ENCODE data around the gene ALDH1A1. TPM values are rescaled to one million over a fixed set of nuclear protein-coding genes. Genes with fewer than 3 reads are reported as not detected.

The ALDH1A1 gene
- total and polyA plus RNA-seq, 2 experiments from 2014 or later = not detected

GRCh38 chr9:72856972-72857623 lies 95.8 kb downstream of the ALDH1A1 start:
- Histone ChIP-seq H3K27me3 (replicated peaks; ENCODE audit: insufficient read depth) (no peaks in the 10 kb centered on the region), H3K4me1 (ENCODE audit: insufficient read depth) (peaks cover 10% of the 10 kb centered on the region), H3K4me2 (ENCODE audit: unreplicated experiment) (peak overlapping the region; percentile 20), H3K79me2 (ENCODE audit: insufficient read depth) (no peaks in the 10 kb centered on the region), H3F3A (ENCODE audit: insufficient read depth) (0 out of 2 replicates have a peak, but pooled peaks cover 6% of the 10 kb centered on the region), H3K9me3 (ENCODE audit: low read depth) (no peaks in the 10 kb centered on the region), H2AFZ (peak overlapping the region; percentile 39; the same call in 1 of the 2 replicates), H3K36me3 (ENCODE audit: low read depth) (no peaks in the 10 kb centered on the region), H3K9ac (no peak overlapping the region), H3K9me2 (ENCODE audit: insufficient read depth) (no peaks in the 10 kb centered on the region), H3K4me3 (no peak overlapping the region), H4K20me1 (ENCODE audit: insufficient read depth) (no peaks in the 10 kb centered on the region), H3K27ac (no peak overlapping the region)
- peak; percentile 78 for DNase-seq
- WGBS, 2 experiments (ENCODE audit: low coverage in 1 of 2, low lambda C conversion rate in 2 of 2, missing lambda C conversion rate in 2 of 2) = 26 to 29% methylated on average over 8 of the region's 8 CpGs
- TF ChIP-seq EZH2phosphoT487 (IDR thresholded peaks at IDR 0.05; ENCODE audit: insufficient read depth, low read depth) = no peak
- no peak for TF ChIP-seq EZH2 (IDR thresholded peaks at IDR 0.05; ENCODE audit: insufficient read depth, poor library complexity, severe bottlenecking)
- in situ Hi-C loops (cut with MboI) = loop anchor here (5.0 to 10.0 kb wide), 2 partner anchors 225 to 318 kb away; no protein-coding TSS in a partner anchor

GRCh38 chr9:72855890-72856523 lies 96.8 kb downstream of the ALDH1A1 start:
- Histone ChIP-seq H4K20me1 (ENCODE audit: insufficient read depth) (no peaks in the 10 kb centered on the region), H3K36me3 (ENCODE audit: low read depth) (no peaks in the 10 kb centered on the region), H3K4me2 (ENCODE audit: unreplicated experiment) (no peak overlapping the region), H3K27me3 (replicated peaks; ENCODE audit: insufficient read depth) (no peaks in the 10 kb centered on the region), H3F3A (ENCODE audit: insufficient read depth) (0 out of 2 replicates have a peak, but pooled peaks cover 6% of the 10 kb centered on the region), H3K79me2 (ENCODE audit: insufficient read depth) (no peaks in the 10 kb centered on the region), H3K9me3 (ENCODE audit: low read depth) (no peaks in the 10 kb centered on the region), H3K4me1 (ENCODE audit: insufficient read depth) (peaks cover 10% of the 10 kb centered on the region), H3K9ac (no peak overlapping the region), H3K4me3 (no peak overlapping the region), H2AFZ (no peak overlapping the region), H3K27ac (no peak overlapping the region), H3K9me2 (ENCODE audit: insufficient read depth) (no peaks in the 10 kb centered on the region)
- 87 to 92% methylated on average over 5 of the region's 5 CpGs for WGBS, 2 experiments (ENCODE audit: low coverage in 1 of 2, low lambda C conversion rate in 2 of 2, missing lambda C conversion rate in 2 of 2)
- DNase-seq = no peak
- in situ Hi-C loops (cut with MboI) = loop anchor here (5.0 to 10.0 kb wide), 2 partner anchors 226 to 319 kb away; no protein-coding TSS in a partner anchor
- TF ChIP-seq EZH2 (IDR thresholded peaks at IDR 0.05; ENCODE audit: insufficient read depth, poor library complexity, severe bottlenecking) = no peak

- Histone ChIP-seq H3K36me3 (ENCODE audit: low read depth) (no peaks in the 10 kb centered on the region), H3K9me3 (ENCODE audit: low read depth) (no peaks in the 10 kb centered on the region), H3K9me2 (ENCODE audit: insufficient read depth) (no peaks in the 10 kb centered on the region), H4K20me1 (ENCODE audit: insufficient read depth) (no peaks in the 10 kb centered on the region), H3K4me2 (ENCODE audit: unreplicated experiment) (no peak overlapping the region), H2AFZ (no peak overlapping the region), H3K9ac (no peak overlapping the region), H3K27me3 (replicated peaks; ENCODE audit: insufficient read depth) (no peaks in the 10 kb centered on the region), H3K79me2 (ENCODE audit: insufficient read depth) (no peaks in the 10 kb centered on the region), H3K27ac (no peak overlapping the region), H3F3A (ENCODE audit: insufficient read depth) (0 out of 2 replicates have a peak, but pooled peaks cover 6% of the 10 kb centered on the region), H3K4me1 (ENCODE audit: insufficient read depth) (peaks cover 10% of the 10 kb centered on the region), H3K4me3 (no peak overlapping the region)
- in situ Hi-C loops (cut with MboI) = loop anchor here (5.0 to 10.0 kb wide), 2 partner anchors 227 to 319 kb away; no protein-coding TSS in a partner anchor
- 92 to 95% methylated on average over 1 of the region's 1 CpG for WGBS, 2 experiments (ENCODE audit: low coverage in 1 of 2, low lambda C conversion rate in 2 of 2, missing lambda C conversion rate in 2 of 2)
- TF ChIP-seq EZH2phosphoT487 (IDR thresholded peaks at IDR 0.05; ENCODE audit: insufficient read depth, low read depth) (no peak), EZH2 (IDR thresholded peaks at IDR 0.05; ENCODE audit: insufficient read depth, poor library complexity, severe bottlenecking) (no peak)
- no peak for DNase-seq
Observed at GRCh38 chr9:72855321-72855720, 97.5 kb downstream of the ALDH1A1 start.

Other genes with a start within 250 kb of the ALDH1A1 start
- 986 and 1,002 TPM in 2 replicates for gene ANXA1, start 198.8 kb upstream of the ALDH1A1 start, total RNA-seq (2014; rRNA removed; shearing (Covaris generic))
- 1,010 and 1,013 TPM in 2 replicates for gene ANXA1, start 198.8 kb upstream of the ALDH1A1 start, polyA plus RNA-seq (2016; fragmentation: Nextera tagmentation; extraction: Ambion mirVana)

All from GM23248 (cell line).